H1 (cell line): ENCODE measurements around the gene DNAJB14. TPM values are rescaled to one million over a fixed set of nuclear protein-coding genes. Genes with fewer than 3 reads are reported as not detected.

Experiments
- CTCF ChIA-PET: fragments of 300-600 bp; sonication (Branson Sonifier 250); formaldehyde crosslinking; loops from one replicate; lab custom pipeline; 2021; ENCODE audit not compliant: partially characterized antibody; lab: Charles Lee
- POLR2A ChIA-PET: fragments of 300-600 bp; sonication (Branson Sonifier 250); formaldehyde crosslinking; loops from one replicate; lab custom pipeline; 2021; ENCODE audit warnings: inconsistent platforms; ENCODE audit not compliant: partially characterized antibody; lab: Charles Lee
- DNase-seq, 2 experiments: peaks; one replicate each; pipeline versions ENCODE4 v3.0.0 to v3.0.0-alpha.2; 2010 to 2022; ENCODE audit warnings: low spot score in 2 of 2, low read depth in 1 of 2, mixed read lengths in 1 of 2
- FAIRE-seq: peaks from 2 replicates; lab custom pipeline; 2011; peaks lifted over from hg19 to GRCh38; lab: Jason Lieb, UNC
- H2AFZ ChIP-seq: 2 replicates; pipeline ENCODE4 v1.8.1; 2012; ENCODE audit warnings: low read length, inconsistent platforms
- H2AK5ac ChIP-seq: 2 replicates; pipeline ENCODE4 v1.6.1; 2013; ENCODE audit warnings: low read depth, low read length
- H2BK120ac ChIP-seq: replicated peaks from 2 replicates; pipeline ENCODE3; 2013; ENCODE audit warnings: low read depth, low read length, inconsistent platforms
- H2BK12ac ChIP-seq: 2 replicates; pipeline ENCODE4 v1.6.1; 2013; ENCODE audit warnings: low read depth, low read length
- H2BK15ac ChIP-seq: 2 replicates; pipeline ENCODE4 v1.6.1; 2013; ENCODE audit warnings: low read length
- H2BK20ac ChIP-seq: 2 replicates; pipeline ENCODE4 v1.6.1; 2013; ENCODE audit warnings: low read length
- H2BK5ac ChIP-seq: 2 replicates; pipeline ENCODE4 v1.6.1; 2013; ENCODE audit warnings: low read depth, low read length
- H3K14ac ChIP-seq: 2 replicates; pipeline ENCODE4 v1.6.1; 2013; ENCODE audit warnings: inconsistent platforms; ENCODE audit not compliant: insufficient read length
- H3K18ac ChIP-seq: 2 replicates; pipeline ENCODE4 v1.6.1; 2013; ENCODE audit warnings: low read length; ENCODE audit errors: extremely low read depth
- H3K23ac ChIP-seq: 2 replicates; pipeline ENCODE4 v1.6.1; 2013; ENCODE audit warnings: inconsistent platforms; ENCODE audit not compliant: insufficient read length
- H3K23me2 ChIP-seq: 2 replicates; pipeline ENCODE4 v1.6.1; 2013; ENCODE audit warnings: low read depth, low read length
- H3K27ac ChIP-seq: 2 replicates; pipeline ENCODE4 v1.6.1; 2011; ENCODE audit warnings: low read depth, low read length, inconsistent platforms
- H3K27me3 ChIP-seq, 4 experiments: replicated peaks in 1 of 4; 1 replicate in 1 of 4; 2 replicates in 3 of 4; pipeline versions ENCODE4 v1.6.1 to v1.8.1; 2011 to 2013; ENCODE audit warnings: low read length in 3 of 4, mild to moderate bottlenecking in 3 of 4, inconsistent platforms in 2 of 4, mixed read lengths in 2 of 4, moderate library complexity in 1 of 4; ENCODE audit not compliant: control insufficient read depth in 3 of 4, insufficient read depth in 3 of 4; ENCODE audit errors: extremely low read depth in 1 of 4
- H3K36me3 ChIP-seq, 4 experiments: 2 replicates each; pipeline versions ENCODE4 v1.6.1 to v1.8.1; 2011 to 2013; ENCODE audit warnings: mild to moderate bottlenecking in 4 of 4, low read length in 3 of 4, moderate library complexity in 2 of 4, control low read depth in 1 of 4, inconsistent platforms in 1 of 4; ENCODE audit not compliant: insufficient read depth in 4 of 4, control insufficient read depth in 2 of 4
- H3K4ac ChIP-seq: replicated peaks from 2 replicates; pipeline ENCODE3; 2013; ENCODE audit warnings: low read length, low read depth, mixed read lengths, inconsistent platforms; ENCODE audit not compliant: insufficient read length
- H3K4me1 ChIP-seq, 4 experiments: replicated peaks in 1 of 4; 1 replicate in 1 of 4; 2 replicates in 3 of 4; pipeline versions ENCODE4 v1.6.1 to v1.8.1; 2011 to 2013; ENCODE audit warnings: low read length in 3 of 4, inconsistent platforms in 2 of 4, mixed read lengths in 1 of 4; ENCODE audit not compliant: insufficient read depth in 4 of 4, control insufficient read depth in 3 of 4
- H3K4me2 ChIP-seq, 2 experiments: 2 replicates each; pipeline versions ENCODE4 v1.6.1 to v1.8.1; 2011 to 2013; ENCODE audit warnings: low read depth in 2 of 2, low read length in 2 of 2, control low read depth in 1 of 2, inconsistent platforms in 1 of 2, mild to moderate bottlenecking in 1 of 2; ENCODE audit not compliant: insufficient read depth in 1 of 2
- H3K4me3 ChIP-seq, 4 experiments: fragments of 200-600, 300-600 bp in 1 of 4; sonication (generic), shearing (Covaris generic), sonication (Bioruptor Twin) in 1 of 4; 2 replicates each; pipeline versions ENCODE4 v1.5.1 to v1.8.1; 2011 to 2016; ENCODE audit warnings: low read length in 4 of 4, low read depth in 3 of 4, control low read depth in 2 of 4, inconsistent platforms in 2 of 4, mild to moderate bottlenecking in 2 of 4, mixed read lengths in 1 of 4, moderate library complexity in 1 of 4; ENCODE audit not compliant: insufficient read depth in 2 of 4; ENCODE audit errors: extremely low read depth in 1 of 4
- H3K56ac ChIP-seq: replicated peaks from 2 replicates; pipeline ENCODE3; 2013; ENCODE audit warnings: low read depth, mild to moderate bottlenecking, mixed read lengths, low read length, inconsistent platforms; ENCODE audit not compliant: insufficient read length
- H3K79me1 ChIP-seq: 2 replicates; pipeline ENCODE4 v1.6.1; 2013; ENCODE audit warnings: low read depth, low read length, control low read depth
- H3K79me2 ChIP-seq, 2 experiments: 2 replicates each; pipeline versions ENCODE4 v1.6.1 to v1.8.1; 2012 to 2013; ENCODE audit warnings: low read length in 2 of 2, mild to moderate bottlenecking in 2 of 2, inconsistent platforms in 1 of 2; ENCODE audit not compliant: insufficient read depth in 2 of 2, control insufficient read depth in 1 of 2
- H3K9ac ChIP-seq, 4 experiments: replicated peaks in 1 of 4; 1 replicate in 1 of 4; 2 replicates in 3 of 4; pipeline versions ENCODE4 v1.6.1 to v1.8.1; 2011 to 2013; ENCODE audit warnings: low read depth in 3 of 4, low read length in 3 of 4, control low read depth in 2 of 4, mild to moderate bottlenecking in 2 of 4, moderate library complexity in 2 of 4, inconsistent platforms in 1 of 4; ENCODE audit errors: extremely low read depth in 1 of 4
- H3K9me3 ChIP-seq, 2 experiments: 2 replicates each; pipeline versions ENCODE4 v1.6.1 to v1.8.1; 2012 to 2013; ENCODE audit warnings: mild to moderate bottlenecking in 2 of 2, moderate library complexity in 2 of 2, control low read depth in 1 of 2, inconsistent platforms in 1 of 2, low read depth in 1 of 2, low read length in 1 of 2, mixed read lengths in 1 of 2; ENCODE audit not compliant: insufficient read depth in 2 of 2
- H4K20me1 ChIP-seq, 2 experiments: replicated peaks in 1 of 2; 2 replicates each; pipeline versions ENCODE3 to v1.8.1; 2011 to 2013; ENCODE audit warnings: inconsistent platforms in 2 of 2, low read length in 2 of 2, mild to moderate bottlenecking in 1 of 2; ENCODE audit not compliant: insufficient read depth in 2 of 2, control insufficient read depth in 1 of 2
- H4K5ac ChIP-seq: 2 replicates; pipeline ENCODE4 v1.6.1; 2013; ENCODE audit warnings: low read length, low read depth, mixed read lengths, inconsistent platforms; ENCODE audit not compliant: insufficient read length
- H4K8ac ChIP-seq: 2 replicates; pipeline ENCODE4 v1.8.0; 2013; ENCODE audit warnings: mild to moderate bottlenecking, moderate library complexity, low read length, inconsistent platforms; ENCODE audit not compliant: insufficient read depth; ENCODE audit errors: extremely low read depth
- H4K91ac ChIP-seq: replicated peaks from 2 replicates; pipeline ENCODE3; 2013; ENCODE audit warnings: low read length, mixed read lengths, inconsistent platforms; ENCODE audit not compliant: insufficient read length
- BACH1 ChIP-seq: IDR thresholded peaks from 2 replicates; pipeline ENCODE4 v1.6.1; 2012; ENCODE audit warnings: low read length, improper control_type of control experiment
- GTF2F1 ChIP-seq: IDR thresholded peaks from 2 replicates; pipeline ENCODE4 v1.6.1; 2012; ENCODE audit warnings: low read depth, low read length, improper control_type of control experiment, borderline replicate concordance
- POU5F1 ChIP-seq: IDR thresholded peaks from 2 replicates; pipeline ENCODE4 v1.6.1; 2011; ENCODE audit warnings: low read depth, mild to moderate bottlenecking, low read length, moderate library complexity
- SUZ12 ChIP-seq: fragments of 200-600 bp; sonication (generic); IDR thresholded peaks from 2 replicates; pipeline ENCODE4 v1.6.1; 2012; ENCODE audit warnings: mild to moderate bottlenecking, inconsistent platforms, low read length, moderate library complexity, mixed read lengths
- WGBS, 2 experiments: shearing (Covaris generic) in 1 of 2; methylation state at CpG; one replicate each; pipeline versions ENCODE4 v1.1.6 to v1.1.7; 2013 to 2015; ENCODE audit warnings: low lambda C conversion rate in 2 of 2, mixed read lengths in 2 of 2, inconsistent platforms in 1 of 2, low coverage in 1 of 2, missing lambda C conversion rate in 1 of 2; ENCODE audit not compliant: insufficient replicate concordance in 2 of 2, insufficient coverage in 1 of 2, insufficient read length in 1 of 2; ENCODE audit errors: extremely low coverage in 1 of 2, missing lambda C conversion rate in 1 of 2; 5-methylcytosine and 5-hydroxymethylcytosine counted together
- polyA plus RNA-seq, 7 experiments: library from polyadenylated mRNA; depleted of rRNA in 3 of 7; stranded (reverse) in 5 of 7; unstranded in 2 of 7; fragments of >200 nt in 5 of 7; fragments of 200-250 nt in 2 of 7; gene quantifications; 1 replicate in 5 of 7; 2 replicates in 1 of 7; 4 replicates in 1 of 7; pipeline versions ENCODE4 v1.2.1 to v1.2.3, GENCODE V29; 2011 to 2013; ENCODE audit warnings: missing spikeins in 2 of 7, mixed read lengths in 2 of 7
- total RNA-seq: library from RNA; stranded (reverse); fragmentation: NEBNext Ultra II Directional; extraction: Animal tissue kit (Norgen Biotek cat#: 25700); gene quantifications from 2 replicates; pipeline ENCODE4 v1.2.1, GENCODE V29; 2021
- TF ChIP-seq, protein P1 (sequence below): IDR thresholded peaks from 2 replicates; pipeline ENCODE4 v1.6.1; 2011; ENCODE audit warnings: low read depth, mild to moderate bottlenecking, low read length; ENCODE audit not compliant: insufficient read depth

Gene DNAJB14
- total and polyA plus RNA-seq, 2 of the 8 experiments (the other 6 are each of a cell fraction or from before 2014, with no cell fraction given) = 3.4 to 35.4 TPM

- no peak overlapping the region for H3K4me2 ChIP-seq
- H4K20me1 ChIP-seq = no peaks in the 10 kb centered on the region
- no peak overlapping the region for H3K23ac ChIP-seq
- TF ChIP-seq SUZ12 (no peak), GTF2F1 (no peak), POU5F1 (no peak), BACH1 (no peak)
- TF ChIP-seq, protein P1, sequence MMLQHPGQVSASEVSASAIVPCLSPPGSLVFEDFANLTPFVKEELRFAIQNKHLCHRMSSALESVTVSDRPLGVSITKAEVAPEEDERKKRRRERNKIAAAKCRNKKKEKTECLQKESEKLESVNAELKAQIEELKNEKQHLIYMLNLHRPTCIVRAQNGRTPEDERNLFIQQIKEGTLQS = no peak
- TF ChIP-seq, all 59 proteins: peak for 0
- Histone ChIP-seq H3K4me3 (no peak overlapping the region), H3K56ac (no peak overlapping the region), H3K36me3 (no peaks in the 10 kb centered on the region), H3K4me1 (peaks cover 0 to 5% (median 0%) of the 10 kb centered on the region in 4 experiments; a peak in 1 of 7 replicates), H3K79me2 (no peaks in the 10 kb centered on the region), H3K23me2 (no peaks in the 10 kb centered on the region; the same call in 1 of the 2 replicates), H3K14ac (no peak overlapping the region), H4K5ac (no peak overlapping the region), H3K4ac (no peak overlapping the region), H3K27ac (no peak overlapping the region), H2AK5ac (no peak overlapping the region), H4K91ac (no peak overlapping the region), H4K8ac (no peak overlapping the region), H3K9ac (no peak overlapping the region), H2BK20ac (no peak overlapping the region), H3K27me3 (no peaks in the 10 kb centered on the region), H2BK120ac (no peak overlapping the region), H2BK12ac (no peak overlapping the region), H2AFZ (peak overlapping the region; percentile 71; the same call in 1 of the 2 replicates), H2BK5ac (no peak overlapping the region), H2BK15ac (no peak overlapping the region), H3K18ac (no peak overlapping the region), H3K79me1 (no peaks in the 10 kb centered on the region), H3K9me3 (no peaks in the 10 kb centered on the region)
- no peak for DNase-seq
- 94% methylated on average over 1 of the region's 1 CpG; no CpG with 5 or more reads in 1 of the 2 experiments for WGBS, 2 experiments
- ChIA-PET POLR2A (no interaction called here), CTCF (interaction anchor here (1.5 kb wide), 1 partner anchor 48 kb away, joined by 6 read pairs; no protein-coding TSS in a partner anchor)
- no peak for FAIRE-seq
Measured at GRCh38 chr4:99856166-99856565, 90.3 kb downstream of the DNAJB14 start.
